ENCODE measurements around the gene ST6GALNAC6.
A peak's percentile ranks its signal among the peaks of the same experiment; 100 is the strongest.
"Not testable (repeated sequence)": the region's sequence is repeated elsewhere in the genome, so short reads cannot be mapped to it uniquely, and the experiment has no call there.

The ST6GALNAC6 gene

DNA sequence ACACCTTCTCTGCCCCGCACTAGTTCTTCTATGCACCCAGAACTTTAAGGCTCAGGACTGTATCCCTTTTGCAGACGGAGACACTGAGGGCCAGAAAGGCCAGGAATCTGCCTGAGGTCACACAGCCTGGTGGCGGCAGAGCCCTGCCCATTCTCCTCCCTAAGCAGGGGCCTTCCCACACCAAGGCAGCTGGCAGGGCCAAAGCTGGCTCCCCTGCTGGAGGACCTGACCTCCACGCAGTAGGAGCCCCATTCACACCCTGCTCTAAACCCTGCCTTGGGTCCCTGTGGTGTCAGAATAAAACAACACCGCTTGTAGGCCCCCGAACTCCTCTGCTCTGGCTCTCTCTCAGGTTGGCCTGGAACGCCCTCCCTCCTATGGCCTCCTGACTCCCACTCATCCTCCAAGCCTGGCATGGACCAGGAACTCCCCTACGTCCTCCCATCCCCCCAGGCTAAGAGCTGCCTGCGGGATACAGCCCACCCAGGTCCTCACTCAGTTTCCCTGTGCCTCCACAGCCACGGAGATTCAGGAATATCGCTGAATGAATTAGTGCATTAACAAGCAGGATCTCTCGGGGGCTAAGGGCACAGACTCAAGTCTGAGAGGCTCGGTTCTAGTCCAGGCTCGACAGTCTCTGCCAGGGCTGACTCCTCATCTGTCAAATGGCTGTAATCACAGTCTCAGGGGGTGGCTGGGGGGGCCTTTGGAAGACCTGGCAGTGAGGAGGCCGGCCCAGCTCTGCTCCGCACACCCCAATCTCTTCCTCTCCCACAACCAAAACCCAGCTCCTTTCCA lies 2.8 kb downstream of the ST6GALNAC6 start:
- DNase-seq (ENCODE audit: low spot score) (no peak), FAIRE-seq (no peak)

DNA sequence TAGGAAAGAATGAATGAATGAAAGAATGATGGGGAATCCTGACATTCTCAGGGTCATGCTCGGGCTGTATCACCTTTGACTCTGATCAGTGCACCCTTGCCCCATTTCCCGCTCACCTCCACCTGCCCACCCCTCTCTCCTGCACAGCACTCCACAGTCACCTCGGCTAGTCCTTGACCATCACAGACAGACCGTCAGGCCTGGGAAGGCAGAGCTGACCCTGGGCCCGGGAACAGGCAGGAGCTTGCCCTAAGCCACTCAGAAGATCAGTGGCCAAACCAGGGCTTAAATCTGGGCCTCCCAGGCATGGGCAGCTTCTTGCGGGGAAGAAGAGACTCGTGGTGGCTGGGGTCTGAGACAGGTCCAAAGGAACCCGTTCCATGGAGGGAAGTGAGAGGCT lies 3.6 kb downstream of the ST6GALNAC6 start:
- FAIRE-seq (no peak), DNase-seq (ENCODE audit: low spot score) (no peak)

DNA sequence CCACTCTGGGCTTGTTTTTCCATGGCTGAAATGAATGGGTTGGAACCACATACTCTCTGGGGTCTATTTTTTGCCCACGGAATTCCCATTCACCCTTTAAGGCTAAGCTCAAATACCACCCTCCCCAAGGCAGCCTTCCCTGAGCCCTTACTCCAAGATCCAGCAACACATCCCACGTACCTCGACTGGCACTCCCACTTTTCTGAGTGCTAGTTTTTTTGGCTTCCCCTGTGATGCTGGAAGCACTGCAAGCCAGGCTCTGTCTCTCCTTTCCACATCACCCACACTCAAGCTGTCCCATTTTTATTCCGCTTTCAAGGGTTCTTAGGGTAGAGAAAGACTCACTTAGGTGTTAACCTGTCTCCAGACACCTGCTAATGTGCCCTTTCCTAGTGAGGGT lies 6.0 kb downstream of the ST6GALNAC6 start:
- DNase-seq (ENCODE audit: low spot score) (no peak), FAIRE-seq (no peak)

DNA sequence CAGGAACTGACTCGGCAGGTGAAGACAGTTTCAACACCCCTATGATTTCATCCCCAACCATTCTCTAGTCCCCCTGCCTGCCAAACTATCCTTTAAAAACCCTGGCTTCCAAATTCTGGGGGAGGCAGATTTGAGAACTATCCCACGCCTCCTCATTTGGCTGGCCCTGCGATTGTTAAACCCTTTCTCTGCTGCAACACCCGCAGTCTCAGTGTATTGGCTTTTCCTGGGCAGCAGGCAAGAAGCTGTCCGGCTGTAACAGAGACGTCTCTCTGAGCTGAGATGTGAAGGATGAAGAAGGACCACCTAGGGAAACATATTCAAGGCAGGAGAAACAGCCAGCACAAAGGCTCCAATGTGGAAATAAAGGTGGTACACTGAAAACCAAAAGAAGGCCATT lies 6.6 kb downstream of the ST6GALNAC6 start:
- DNase-seq (ENCODE audit: low spot score) (no peak), FAIRE-seq (no peak)

GRCh38 chr9:127890053-127890452 lies 9.3 kb downstream of the ST6GALNAC6 start:
- DNase-seq (ENCODE audit: low spot score) (no peak), FAIRE-seq (no peak)

DNA sequence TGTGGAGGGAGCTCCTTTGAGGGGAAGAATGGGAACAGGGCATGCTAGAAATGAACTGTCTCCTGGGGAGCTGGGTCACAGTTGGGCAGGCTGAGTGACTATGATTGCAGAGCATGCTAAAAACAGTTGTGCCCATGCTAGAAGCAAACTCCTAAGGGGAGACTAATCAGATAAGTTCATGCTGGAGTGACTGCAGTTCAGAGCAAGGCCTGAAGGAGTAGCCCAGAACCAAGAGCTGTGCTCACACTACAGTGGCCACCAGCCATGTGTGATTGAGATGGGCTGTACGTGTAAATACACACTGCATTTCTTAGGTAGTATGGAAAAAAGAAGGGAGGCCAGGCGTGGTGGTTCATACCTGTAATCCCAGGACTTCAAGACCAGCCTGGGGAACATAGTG lies 11.6 kb downstream of the ST6GALNAC6 start:
- DNase-seq (ENCODE audit: low spot score): no peak
- FAIRE-seq: no peak

- no peak for FAIRE-seq
- DNase-seq (ENCODE audit: low spot score): no peak
These were observed 12.9 kb downstream of the ST6GALNAC6 start for GRCh38 chr9:127886401-127886972.

DNA sequence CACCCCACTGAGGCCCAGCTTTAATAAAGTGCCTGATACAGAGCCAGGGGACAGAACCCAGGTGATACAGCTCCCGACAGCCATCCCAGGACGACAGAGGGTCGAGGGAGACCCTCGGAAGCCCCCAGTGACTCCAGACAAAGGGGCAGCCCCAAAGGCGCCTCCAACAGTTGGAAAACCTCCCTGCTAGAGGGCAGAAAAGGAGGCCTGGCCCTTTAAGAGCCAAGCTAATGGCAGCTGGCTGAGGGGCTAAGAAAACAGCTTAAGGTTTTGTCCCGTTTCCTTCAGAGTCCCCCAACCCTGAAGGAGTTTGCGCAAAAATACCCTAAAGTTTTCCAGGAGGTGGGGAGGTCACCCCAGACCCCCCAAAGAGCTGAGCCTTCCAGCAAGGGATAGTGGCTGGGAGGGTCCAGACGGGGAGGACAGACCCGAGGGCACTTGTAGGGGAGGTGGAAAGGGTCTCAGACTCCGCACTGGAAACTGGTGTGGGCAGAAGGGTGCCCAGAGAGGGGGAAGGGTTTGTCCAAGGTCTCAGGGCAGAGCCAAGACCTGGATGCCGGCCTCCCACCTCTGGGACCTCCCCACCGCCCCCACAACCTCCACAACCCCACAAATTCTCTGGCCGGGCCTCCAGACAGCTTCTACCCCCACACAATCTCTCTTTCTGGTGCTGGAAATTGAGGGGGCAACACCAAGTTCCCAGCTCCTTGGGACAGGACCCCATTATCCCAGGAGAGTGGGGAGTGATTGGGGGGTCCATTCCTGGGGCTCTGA lies 13.7 kb downstream of the ST6GALNAC6 start:
- no peak for FAIRE-seq
- no peak for DNase-seq (ENCODE audit: low spot score)

GRCh38 chr9:127884976-127885490 lies 14.4 kb downstream of the ST6GALNAC6 start:
- no peak for FAIRE-seq
- DNase-seq (ENCODE audit: low spot score): no peak

DNA sequence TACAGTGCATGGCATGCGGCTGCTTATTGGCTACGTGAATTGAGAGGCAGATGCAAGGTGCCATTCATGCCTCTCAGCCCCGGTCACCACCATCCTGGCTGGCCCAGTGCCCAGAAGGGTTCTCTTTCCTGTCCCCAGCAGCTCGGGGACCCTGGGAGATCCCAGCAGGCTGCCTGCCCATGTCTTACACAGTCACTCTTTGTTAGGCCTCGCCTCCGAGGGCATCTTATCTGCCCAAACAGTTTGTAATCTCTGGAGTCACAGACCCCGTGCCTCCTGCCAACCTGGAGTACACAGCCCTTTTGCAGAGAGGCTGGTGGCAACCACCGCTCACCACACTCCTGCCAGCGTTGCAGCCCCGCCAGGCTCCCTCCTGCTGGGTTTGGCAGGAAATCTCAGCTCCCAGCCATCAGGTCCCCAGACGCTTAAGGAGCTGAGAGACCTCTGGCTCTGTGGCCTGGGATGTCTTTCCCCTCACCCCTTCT lies 14.9 kb downstream of the ST6GALNAC6 start:
- FAIRE-seq (no peak), DNase-seq (ENCODE audit: low spot score) (no peak)

DNA sequence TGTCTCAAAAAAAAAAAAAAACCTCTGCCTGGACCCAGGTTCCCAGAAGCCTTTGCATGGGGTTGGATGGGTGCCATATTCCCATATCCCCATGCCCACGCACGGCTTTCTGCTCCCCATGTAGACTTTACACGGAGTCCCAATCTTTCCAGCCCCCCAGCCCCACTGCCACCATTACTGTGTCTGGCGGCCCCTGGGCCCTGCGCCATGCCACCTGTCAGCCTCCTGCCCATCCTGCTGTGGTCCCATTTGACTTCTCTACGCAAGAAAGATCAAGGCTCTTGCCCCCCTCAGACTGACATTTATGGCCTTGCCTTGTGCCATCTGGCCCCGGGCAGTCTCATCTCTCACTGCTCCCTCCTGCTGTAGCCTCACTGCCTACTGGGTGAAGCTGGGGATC lies 15.4 kb downstream of the ST6GALNAC6 start:
- no peak for FAIRE-seq
- DNase-seq (ENCODE audit: low spot score): no peak

DNA sequence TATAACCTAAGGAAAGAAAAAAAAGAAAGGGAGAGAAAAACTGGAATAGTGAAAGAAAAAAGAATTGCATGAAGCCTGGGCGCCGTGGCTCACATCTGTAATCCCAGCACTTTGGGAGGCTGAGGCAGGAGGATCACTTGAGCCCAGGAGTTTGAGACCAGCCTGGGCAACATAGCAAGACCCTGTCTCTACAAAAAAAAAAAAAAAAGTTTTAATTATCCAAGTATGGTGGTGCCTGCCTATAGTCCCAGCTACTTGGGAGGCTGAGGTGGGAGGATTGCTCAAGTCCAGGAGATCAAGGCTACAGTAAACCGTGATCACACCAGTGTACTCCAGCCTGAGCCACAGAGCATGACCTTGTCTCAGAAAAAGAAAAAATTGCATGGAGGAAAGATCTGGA lies 17.7 kb downstream of the ST6GALNAC6 start:
- DNase-seq (ENCODE audit: low spot score); FAIRE-seq: not testable (repeated sequence)

- FAIRE-seq: no peak
- no peak for DNase-seq (ENCODE audit: low spot score)
These were observed 19.3 kb downstream of the ST6GALNAC6 start for GRCh38 chr9:127880143-127880542.

- no peak for DNase-seq (ENCODE audit: low spot score)
- FAIRE-seq: no peak
These were observed 20.6 kb downstream of the ST6GALNAC6 start for GRCh38 chr9:127878652-127879390.

GRCh38 chr9:127878001-127878651 lies 21.3 kb downstream of the ST6GALNAC6 start:
- no peak for FAIRE-seq
- no peak for DNase-seq (ENCODE audit: low spot score)

- FAIRE-seq: no peak
- DNase-seq (ENCODE audit: low spot score): peak; percentile 76
These were observed 21.8 kb downstream of the ST6GALNAC6 start, which contains the start of gene AK1 for GRCh38 chr9:127877566-127877998. Gene AK1 (minus strand): TSS chr9:127877675. CDS start chr9:127874617, 3,058 bp downstream.

GRCh38 chr9:127876764-127877562 lies 22.4 kb downstream of the ST6GALNAC6 start:
- no peak for FAIRE-seq
- no peak for DNase-seq (ENCODE audit: low spot score)

- FAIRE-seq: no peak
- DNase-seq (ENCODE audit: low spot score): no peak
These were observed 23.2 kb downstream of the ST6GALNAC6 start for GRCh38 chr9:127876026-127876763.
